Panc1 (cell line): ENCODE data around the gene SLC38A1. TPM values are rescaled to one million over a fixed set of nuclear protein-coding genes. Genes with fewer than 3 reads are reported as not detected.

Experiments used
- ATAC-seq: fragments of 200-7000 bp; cut with Tn5 transposase; 2 replicates; pipeline ENCODE4 v1.9.1; 2020; ENCODE audit warnings: mild to moderate bottlenecking, moderate library complexity
- BruUV-seq: library from RNA; stranded (reverse); fragments of 400-500 nt; replicated peaks from 2 replicates; lab custom pipeline; 2021; lab: Mats Ljungman, UMichigan
- CTCF ChIA-PET: fragments of 300-600 bp; sonication (Branson Sonifier 250); formaldehyde crosslinking; loops from one replicate; lab custom pipeline; 2022; ENCODE audit warnings: antibody characterized with exemption; lab: Charles Lee
- POLR2A ChIA-PET: fragments of 300-600 bp; sonication (Branson Sonifier 250); formaldehyde crosslinking; loops from one replicate; lab custom pipeline; 2022; ENCODE audit warnings: antibody characterized with exemption; lab: Charles Lee
- DNase-seq: peaks from one replicate; pipeline ENCODE4 v3.0.0-alpha.2; 2010; ENCODE audit warnings: low read depth, low spot score
- H3K27ac ChIP-seq: 2 replicates; pipeline ENCODE4 v1.5.1; 2011; ENCODE audit warnings: mild to moderate bottlenecking, low read length, inconsistent platforms
- H3K27me3 ChIP-seq: fragments of 200-500 bp; sonication (Bioruptor generic); 2 replicates; pipeline ENCODE4 v1.6.0; 2014; ENCODE audit warnings: low read length, inconsistent platforms; ENCODE audit not compliant: control insufficient read depth, insufficient read depth
- H3K36me3 ChIP-seq: fragments of 200-500 bp; sonication (Bioruptor generic); 2 replicates; pipeline ENCODE4 v1.5.1; 2014; ENCODE audit warnings: inconsistent platforms, mild to moderate bottlenecking, low read length, moderate library complexity; ENCODE audit not compliant: control insufficient read depth, insufficient read depth
- H3K4me1 ChIP-seq: 2 replicates; pipeline ENCODE4 v1.5.1; 2011; ENCODE audit warnings: inconsistent platforms, mild to moderate bottlenecking, low read length, moderate library complexity; ENCODE audit not compliant: control insufficient read depth, insufficient read depth
- H3K4me3 ChIP-seq, 2 experiments: 2 replicates each; pipeline ENCODE4 v1.5.1; 2011 to 2012; ENCODE audit warnings: low read depth in 2 of 2, low read length in 2 of 2, mild to moderate bottlenecking in 2 of 2, inconsistent platforms in 1 of 2, moderate library complexity in 1 of 2
- H3K9me3 ChIP-seq: fragments of 200-500 bp; sonication (Bioruptor generic); 2 replicates; pipeline ENCODE4 v1.5.1; 2014; ENCODE audit warnings: low read depth, mild to moderate bottlenecking, inconsistent platforms, low read length, moderate library complexity; ENCODE audit not compliant: control insufficient read depth, insufficient read depth
- POLR2AphosphoS5 ChIP-seq: IDR thresholded peaks from 2 replicates; pipeline ENCODE4 v1.6.1; 2012; ENCODE audit warnings: mild to moderate bottlenecking, low read depth, low read length, moderate library complexity
- SIN3A ChIP-seq: IDR thresholded peaks from 2 replicates; pipeline ENCODE4 v1.6.1; 2012; ENCODE audit warnings: low read depth, mild to moderate bottlenecking, low read length, moderate library complexity, borderline replicate concordance; ENCODE audit not compliant: insufficient read depth
- TCF7L2 ChIP-seq: IDR thresholded peaks from 2 replicates; pipeline ENCODE4 v1.6.1; 2011; ENCODE audit warnings: mild to moderate bottlenecking, low read depth, low read length, inconsistent platforms
- in situ Hi-C: cut with HindIII; loops from 2 replicates; pipeline ENCODE4 v1.10.0; 2016; ENCODE audit warnings: low sequenced_read_pairs, low pct_unique_long_range_greater_than_20kb
- intact Hi-C: fragments of 100-400 bp; cut with micrococcal nuclease; formaldehyde crosslinking; loops from one replicate; pipeline ENCODE4 v1.10.0; 2022; ENCODE audit not compliant: unreplicated experiment
- total RNA-seq: library from RNA; stranded (reverse); gene quantifications from one replicate; pipeline ENCODE4 v1.2.1, GENCODE V29; 2021; ENCODE audit not compliant: unreplicated experiment
- TF ChIP-seq, protein P1 (sequence below): fragments of 450-650 bp; IDR thresholded peaks from 2 replicates; pipeline ENCODE4 v1.5.1; 2017; ENCODE audit warnings: mild to moderate bottlenecking
- TF ChIP-seq, protein P2 (sequence below), 2 experiments: IDR thresholded peaks; 2 replicates each; pipeline ENCODE4 v1.6.1; 2011 to 2012; ENCODE audit warnings: low read depth in 2 of 2, control low read depth in 1 of 2, low read length in 1 of 2, mild to moderate bottlenecking in 1 of 2, moderate library complexity in 1 of 2; ENCODE audit not compliant: insufficient read depth in 1 of 2

The SLC38A1 gene
- total RNA-seq, 1 experiment from 2014 or later = 127 TPM

DNA sequence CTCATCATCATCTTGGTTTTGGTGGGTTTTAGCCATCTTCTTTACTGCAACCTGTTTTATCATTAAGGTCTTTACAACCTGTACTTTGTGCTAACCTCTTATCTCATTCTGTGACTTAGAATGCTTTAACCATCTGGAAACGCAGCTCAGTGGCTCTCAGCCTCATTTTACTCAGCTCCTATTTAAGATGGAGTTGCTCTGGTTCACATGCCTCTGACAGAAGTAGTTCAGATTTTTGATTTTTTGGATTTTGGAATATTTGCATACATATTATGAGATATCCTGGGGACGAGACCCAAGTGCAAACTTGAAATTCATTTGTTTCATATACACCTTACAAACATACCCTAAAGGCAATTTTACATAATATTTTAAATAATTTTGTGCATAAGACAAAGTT lies 10.7 kb downstream of the SLC38A1 start:
- CTCF ChIA-PET = no interaction called here
- POLR2A ChIA-PET = no interaction called here
- Histone ChIP-seq H3K4me1 (peaks cover 36% of the 10 kb centered on the region), H3K36me3 (peaks cover 11% of the 10 kb centered on the region), H3K27me3 (no peaks in the 10 kb centered on the region), H3K4me3 (no peak overlapping the region), H3K27ac (no peak overlapping the region), H3K9me3 (no peaks in the 10 kb centered on the region)
- in situ Hi-C loops = no loop called here
- no TSS peak for BruUV-seq
- TF ChIP-seq, protein P1, sequence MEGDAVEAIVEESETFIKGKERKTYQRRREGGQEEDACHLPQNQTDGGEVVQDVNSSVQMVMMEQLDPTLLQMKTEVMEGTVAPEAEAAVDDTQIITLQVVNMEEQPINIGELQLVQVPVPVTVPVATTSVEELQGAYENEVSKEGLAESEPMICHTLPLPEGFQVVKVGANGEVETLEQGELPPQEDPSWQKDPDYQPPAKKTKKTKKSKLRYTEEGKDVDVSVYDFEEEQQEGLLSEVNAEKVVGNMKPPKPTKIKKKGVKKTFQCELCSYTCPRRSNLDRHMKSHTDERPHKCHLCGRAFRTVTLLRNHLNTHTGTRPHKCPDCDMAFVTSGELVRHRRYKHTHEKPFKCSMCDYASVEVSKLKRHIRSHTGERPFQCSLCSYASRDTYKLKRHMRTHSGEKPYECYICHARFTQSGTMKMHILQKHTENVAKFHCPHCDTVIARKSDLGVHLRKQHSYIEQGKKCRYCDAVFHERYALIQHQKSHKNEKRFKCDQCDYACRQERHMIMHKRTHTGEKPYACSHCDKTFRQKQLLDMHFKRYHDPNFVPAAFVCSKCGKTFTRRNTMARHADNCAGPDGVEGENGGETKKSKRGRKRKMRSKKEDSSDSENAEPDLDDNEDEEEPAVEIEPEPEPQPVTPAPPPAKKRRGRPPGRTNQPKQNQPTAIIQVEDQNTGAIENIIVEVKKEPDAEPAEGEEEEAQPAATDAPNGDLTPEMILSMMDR = no peak
- TF ChIP-seq POLR2AphosphoS5 (no peak), SIN3A (no peak), TCF7L2 (no peak)
- TF ChIP-seq, protein P2, sequence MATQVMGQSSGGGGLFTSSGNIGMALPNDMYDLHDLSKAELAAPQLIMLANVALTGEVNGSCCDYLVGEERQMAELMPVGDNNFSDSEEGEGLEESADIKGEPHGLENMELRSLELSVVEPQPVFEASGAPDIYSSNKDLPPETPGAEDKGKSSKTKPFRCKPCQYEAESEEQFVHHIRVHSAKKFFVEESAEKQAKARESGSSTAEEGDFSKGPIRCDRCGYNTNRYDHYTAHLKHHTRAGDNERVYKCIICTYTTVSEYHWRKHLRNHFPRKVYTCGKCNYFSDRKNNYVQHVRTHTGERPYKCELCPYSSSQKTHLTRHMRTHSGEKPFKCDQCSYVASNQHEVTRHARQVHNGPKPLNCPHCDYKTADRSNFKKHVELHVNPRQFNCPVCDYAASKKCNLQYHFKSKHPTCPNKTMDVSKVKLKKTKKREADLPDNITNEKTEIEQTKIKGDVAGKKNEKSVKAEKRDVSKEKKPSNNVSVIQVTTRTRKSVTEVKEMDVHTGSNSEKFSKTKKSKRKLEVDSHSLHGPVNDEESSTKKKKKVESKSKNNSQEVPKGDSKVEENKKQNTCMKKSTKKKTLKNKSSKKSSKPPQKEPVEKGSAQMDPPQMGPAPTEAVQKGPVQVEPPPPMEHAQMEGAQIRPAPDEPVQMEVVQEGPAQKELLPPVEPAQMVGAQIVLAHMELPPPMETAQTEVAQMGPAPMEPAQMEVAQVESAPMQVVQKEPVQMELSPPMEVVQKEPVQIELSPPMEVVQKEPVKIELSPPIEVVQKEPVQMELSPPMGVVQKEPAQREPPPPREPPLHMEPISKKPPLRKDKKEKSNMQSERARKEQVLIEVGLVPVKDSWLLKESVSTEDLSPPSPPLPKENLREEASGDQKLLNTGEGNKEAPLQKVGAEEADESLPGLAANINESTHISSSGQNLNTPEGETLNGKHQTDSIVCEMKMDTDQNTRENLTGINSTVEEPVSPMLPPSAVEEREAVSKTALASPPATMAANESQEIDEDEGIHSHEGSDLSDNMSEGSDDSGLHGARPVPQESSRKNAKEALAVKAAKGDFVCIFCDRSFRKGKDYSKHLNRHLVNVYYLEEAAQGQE (IDR thresholded peaks at IDR 0.05; ENCODE audit: insufficient read depth in 1 of 2, low read depth in 2 of 2, low read length in 1 of 2) = no peak
- ATAC-seq (no peak), DNase-seq (no peak)
- intact Hi-C loops = no loop called here

- H3K9me3 ChIP-seq = no peaks in the 10 kb centered on the region
- peaks cover 25% of the 10 kb centered on the region for H3K4me1 ChIP-seq
- ChIA-PET CTCF (no interaction called here), POLR2A (interaction anchor here (0.7 kb wide), 1 partner anchor 192 kb away, joined by 5 read pairs; no protein-coding TSS in a partner anchor)
- DNase-seq (no peak), ATAC-seq (no peak)
- H3K27me3 ChIP-seq = no peaks in the 10 kb centered on the region
- intact Hi-C loops (no loop called here), in situ Hi-C loops (no loop called here)
- TF ChIP-seq, protein P1 = no peak
- TF ChIP-seq, protein P2 (IDR thresholded peaks at IDR 0.05; ENCODE audit: insufficient read depth in 1 of 2, low read depth in 2 of 2, low read length in 1 of 2) = no peak
- TF ChIP-seq SIN3A (no peak), TCF7L2 (no peak), POLR2AphosphoS5 (no peak)
- no peak overlapping the region for H3K4me3 ChIP-seq
- no peak overlapping the region for H3K27ac ChIP-seq
- peaks cover 11% of the 10 kb centered on the region for H3K36me3 ChIP-seq
- BruUV-seq = no TSS peak
These were observed 11.9 kb downstream of the SLC38A1 start for GRCh38 chr12:46256942-46257341.
